Astrocyte of the spinal cord (primary cell): ENCODE data around the gene ACAD8.

Experiments used
- DNase-seq: peaks from one replicate; pipeline ENCODE4 v3.0.0; 2011; ENCODE audit warnings: low read depth, low spot score
- H3K4me3 ChIP-seq: 2 replicates; pipeline ENCODE4 v1.5.1; 2011; ENCODE audit warnings: low read depth, mild to moderate bottlenecking, low read length, moderate library complexity
- CTCF ChIP-seq: IDR thresholded peaks from 2 replicates; pipeline ENCODE4 v1.5.1; 2012; ENCODE audit warnings: low read depth, mild to moderate bottlenecking, low read length, inconsistent platforms
- in situ Hi-C: cut with HindIII; loops from 2 replicates; pipeline ENCODE4 v1.10.0; 2017; ENCODE audit warnings: low sequenced_read_pairs

Gene ACAD8

GRCh38 chr11:134253188-134253993 lies at the start of gene ACAD8, which contains the start of gene THYN1:
ACAD8 (plus strand) TSS chr11:134253568; CDS start chr11:134253601, 33 bp downstream.
THYN1 (minus strand) TSS chr11:134253352; CDS start chr11:134252882, 470 bp downstream.
- peak; percentile 97 for DNase-seq
- H3K4me3 ChIP-seq, result peak within 1 kb of the TSS; percentile 82
- no peak for TF ChIP-seq CTCF
- in situ Hi-C loops, result no loop called here

- TF ChIP-seq CTCF, result no peak
- in situ Hi-C loops, result no loop called here
- no peak overlapping the region for H3K4me3 ChIP-seq
- DNase-seq, result no peak
Measured at GRCh38 chr11:134205729-134206128, 47.6 kb upstream of the ACAD8 start.

GRCh38 chr11:134206185-134206584 lies 47.2 kb upstream of the ACAD8 start:
- no peak overlapping the region for H3K4me3 ChIP-seq
- in situ Hi-C loops, result no loop called here
- no peak for DNase-seq
- no peak for TF ChIP-seq CTCF

- in situ Hi-C loops, result no loop called here
- peak; percentile 59 for TF ChIP-seq CTCF
- H3K4me3 ChIP-seq, result no peak overlapping the region
- no peak for DNase-seq
Measured at GRCh38 chr11:134207538-134208239, 45.7 kb upstream of the ACAD8 start.

GRCh38 chr11:134215836-134216235 lies 37.5 kb upstream of the ACAD8 start:
- DNase-seq, result no peak
- H3K4me3 ChIP-seq, result no peak overlapping the region
- in situ Hi-C loops, result no loop called here
- no peak for TF ChIP-seq CTCF

GRCh38 chr11:134216816-134217215 lies 36.6 kb upstream of the ACAD8 start:
- H3K4me3 ChIP-seq, result no peak overlapping the region
- in situ Hi-C loops, result no loop called here
- no peak for DNase-seq
- TF ChIP-seq CTCF, result no peak
